IPS-NIHi11 (cell line): Measurements from ENCODE around the gene MLANA.

Source experiments
- DNase-seq: peaks from one replicate; pipeline ENCODE4 v3.0.0; 2012; ENCODE audit warnings: mixed read lengths, low spot score

The MLANA gene, protein sequence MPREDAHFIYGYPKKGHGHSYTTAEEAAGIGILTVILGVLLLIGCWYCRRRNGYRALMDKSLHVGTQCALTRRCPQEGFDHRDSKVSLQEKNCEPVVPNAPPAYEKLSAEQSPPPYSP

GRCh38 chr9:5890641-5891040 is at the start of gene MLANA:
TSS of gene MLANA (plus strand) at chr9:5890889. CDS start at chr9:5892475, 1,586 bp downstream.
- no peak for DNase-seq

DNA sequence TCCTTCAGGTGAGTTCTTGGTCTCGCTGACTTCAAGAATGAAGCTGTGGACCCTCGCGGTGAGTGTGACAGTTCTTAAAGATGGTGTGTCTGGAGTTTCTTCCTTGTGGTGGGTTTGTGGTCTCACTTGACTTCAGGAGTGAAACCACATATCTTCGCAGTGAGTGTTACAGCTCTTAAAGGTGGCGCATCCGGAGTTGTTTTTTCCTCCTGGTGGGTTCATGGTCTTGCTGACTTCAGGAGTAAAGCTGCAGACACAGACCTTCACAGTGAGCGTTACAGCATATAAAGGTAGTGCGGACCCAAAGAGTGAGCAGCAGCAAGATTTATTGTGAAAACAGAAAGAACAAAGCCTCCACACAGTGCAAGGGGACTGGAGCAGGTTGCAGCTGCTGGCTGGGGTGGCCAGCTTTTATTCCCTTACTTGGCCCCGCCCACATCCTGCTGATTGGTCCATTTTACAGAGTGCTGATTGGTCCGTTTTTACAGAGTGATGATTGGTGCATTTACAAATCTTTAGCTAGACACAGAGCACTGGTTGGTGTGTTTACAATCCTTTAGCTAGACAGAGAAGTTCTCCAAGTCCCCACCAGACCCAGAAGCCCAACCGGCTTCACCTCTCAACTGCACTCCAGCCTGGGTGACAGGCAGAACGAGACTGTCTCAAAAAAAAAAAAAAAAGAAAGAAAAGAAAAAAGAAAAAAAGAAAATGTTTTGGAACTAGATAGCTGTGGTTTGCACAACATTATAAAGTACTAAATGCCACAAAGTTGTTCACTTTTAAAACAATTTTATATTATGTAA is 48.7 kb upstream of the MLANA start:
- DNase-seq = no peak

DNA sequence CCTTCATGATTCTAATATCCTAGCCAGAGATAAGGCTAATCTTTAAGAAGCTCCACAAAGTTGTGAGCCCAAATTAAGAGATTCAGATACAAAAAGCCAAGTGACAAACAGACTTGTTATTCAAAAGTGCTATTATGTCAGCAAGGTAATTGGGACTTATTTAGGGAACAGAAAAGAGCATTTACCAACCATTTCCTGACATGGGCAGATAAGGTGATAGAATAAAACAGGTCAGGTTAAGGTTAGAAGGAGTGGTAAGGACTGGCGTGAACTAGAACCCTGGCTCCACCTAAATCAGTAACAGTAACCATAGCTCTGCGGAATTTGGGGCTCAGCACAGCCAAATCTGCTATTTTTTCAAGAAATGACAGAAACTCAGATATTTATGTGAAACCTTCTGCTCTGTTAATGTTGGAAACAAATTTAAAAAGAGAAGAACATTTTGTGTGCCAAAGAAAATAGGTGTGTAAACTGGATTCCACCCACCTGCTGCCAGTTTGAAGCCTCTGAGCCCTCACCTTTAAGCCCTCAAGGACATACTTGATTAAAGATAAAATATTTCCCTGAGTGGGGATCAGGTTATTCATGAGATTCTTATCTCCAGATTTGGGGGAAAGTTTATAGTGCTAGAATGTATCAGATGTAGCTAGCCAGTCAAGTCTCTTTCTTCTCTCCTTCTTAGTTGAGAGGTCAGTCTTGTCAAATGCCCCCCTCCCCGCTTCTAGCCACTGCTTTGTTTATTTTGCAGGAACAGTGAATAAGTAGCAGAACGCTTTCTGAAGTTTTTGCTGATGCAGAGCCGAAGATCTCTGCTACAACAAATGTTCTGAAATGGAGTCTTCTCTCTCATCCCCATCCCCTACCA is 47.5 kb upstream of the MLANA start:
- DNase-seq = no peak

GRCh38 chr9:5843794-5844471 is 46.8 kb upstream of the MLANA start:
- DNase-seq = no peak

DNA sequence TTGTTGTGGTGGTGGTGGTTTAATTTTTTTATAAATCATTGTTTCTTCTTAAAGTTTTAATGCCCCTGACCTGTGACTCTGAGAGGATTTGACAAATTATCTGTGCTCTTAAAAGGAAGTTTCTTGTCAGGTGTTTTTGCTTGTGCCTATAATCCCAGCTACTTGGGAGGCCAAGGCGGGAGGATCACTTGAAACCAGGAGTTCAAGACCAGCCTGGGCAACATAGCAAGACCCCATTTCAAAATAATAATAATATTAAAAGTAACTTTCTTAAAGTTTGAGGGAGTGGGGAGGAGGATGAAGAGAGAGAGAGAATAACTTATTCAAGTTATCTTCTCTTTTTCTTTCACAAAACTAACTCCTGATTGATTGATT is 45.5 kb upstream of the MLANA start:
- DNase-seq = no peak

DNA sequence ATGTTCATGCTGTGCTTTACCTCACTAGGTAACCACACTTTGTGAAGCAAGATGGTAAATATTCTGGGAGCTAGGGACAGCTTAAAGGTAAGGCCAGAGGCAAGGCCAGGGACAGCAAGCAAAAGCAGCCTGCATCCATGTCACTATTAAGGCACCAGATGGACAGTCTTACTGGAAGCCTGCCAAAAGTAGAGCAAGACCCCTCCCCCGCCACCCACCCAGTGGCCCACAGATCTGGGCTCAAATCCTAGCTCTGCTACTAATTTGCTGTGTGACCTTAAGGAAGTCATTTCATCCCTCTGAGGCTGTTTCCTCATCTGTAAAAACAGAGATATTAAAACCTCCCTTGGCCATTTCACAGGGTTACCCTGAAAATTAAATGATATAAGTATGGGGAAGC is 44.6 kb upstream of the MLANA start:
- no peak for DNase-seq

DNA sequence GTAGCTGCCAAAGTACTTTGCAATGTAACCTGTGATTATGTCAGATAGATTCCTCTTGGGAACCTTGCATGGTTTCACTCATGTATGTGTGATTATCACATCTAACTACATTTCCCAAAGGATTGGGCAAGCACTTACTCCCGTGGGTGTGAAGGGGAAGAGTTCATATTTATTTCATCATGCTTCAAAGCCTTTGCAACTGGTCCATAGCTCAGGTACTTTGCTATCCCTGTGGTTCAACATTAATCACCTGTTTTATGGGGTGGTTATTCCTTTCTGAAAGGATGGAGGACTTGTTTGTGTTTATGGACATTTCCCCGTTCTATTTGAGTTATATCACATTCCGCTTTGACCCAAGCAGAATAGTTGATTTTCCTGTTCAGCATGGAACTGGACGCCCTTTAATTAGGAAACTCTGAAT is 44.2 kb upstream of the MLANA start:
- DNase-seq = no peak

GRCh38 chr9:5848372-5848882 is 42.3 kb upstream of the MLANA start:
- no peak for DNase-seq

DNA sequence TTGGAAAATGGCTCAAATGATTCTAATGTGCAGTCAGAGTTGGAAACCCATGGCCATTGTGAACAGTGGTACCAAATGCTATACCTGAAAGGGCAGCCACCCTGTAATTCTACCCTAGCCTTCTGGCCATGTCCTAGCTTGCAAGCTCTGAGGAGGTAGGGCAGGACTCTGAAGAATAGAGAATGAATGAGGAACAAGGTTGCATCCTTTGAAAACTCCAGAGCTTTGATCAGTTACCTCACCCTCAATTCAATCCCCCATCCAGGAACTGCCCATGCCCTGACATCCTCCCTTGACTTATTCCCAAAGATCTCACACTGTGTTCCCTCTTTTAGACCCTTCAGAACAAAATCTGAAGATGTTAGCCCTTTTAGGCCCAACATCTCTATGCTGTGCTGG is 40.0 kb upstream of the MLANA start:
- DNase-seq = no peak

DNA sequence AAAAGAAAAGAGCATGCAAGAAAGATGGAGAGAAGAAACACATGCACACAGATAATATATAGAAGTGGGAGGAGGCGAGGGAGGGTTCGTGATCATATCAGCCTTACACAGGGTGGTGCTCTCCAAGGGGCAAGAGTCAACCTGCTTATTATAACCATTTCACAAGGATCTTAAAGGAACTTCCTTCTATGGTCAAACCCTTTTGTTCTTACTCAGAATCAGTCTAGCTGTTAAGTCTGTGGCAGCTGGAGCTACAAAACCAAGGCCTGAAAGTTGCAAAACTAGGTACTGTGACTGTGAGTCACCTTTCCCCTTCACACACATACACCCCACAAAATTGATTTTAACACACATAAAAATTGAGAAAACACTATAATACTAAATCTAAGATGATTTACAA is 39.2 kb upstream of the MLANA start:
- no peak for DNase-seq

- no peak for DNase-seq
Observed at GRCh38 chr9:5852987-5853386, 37.7 kb upstream of the MLANA start.

DNA sequence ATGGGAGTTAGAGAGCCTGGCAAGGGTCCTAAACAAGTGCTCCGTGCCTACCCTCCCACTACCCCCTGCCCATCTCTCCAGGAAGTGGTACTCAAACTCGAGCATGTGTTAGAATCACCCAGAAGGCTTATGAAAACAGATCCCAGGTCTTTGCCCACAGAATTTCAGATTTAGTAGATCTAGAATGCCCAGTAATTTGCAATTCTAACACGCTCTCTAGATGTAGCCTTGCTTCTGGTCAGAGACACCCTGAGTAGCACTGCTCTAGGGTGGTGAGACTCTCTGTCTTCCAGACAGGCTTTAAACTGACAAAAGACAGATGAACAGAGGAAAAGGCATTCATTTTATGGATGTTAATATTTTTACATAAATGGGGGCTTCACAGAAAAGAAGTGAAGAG is 37.1 kb upstream of the MLANA start:
- DNase-seq = no peak

DNA sequence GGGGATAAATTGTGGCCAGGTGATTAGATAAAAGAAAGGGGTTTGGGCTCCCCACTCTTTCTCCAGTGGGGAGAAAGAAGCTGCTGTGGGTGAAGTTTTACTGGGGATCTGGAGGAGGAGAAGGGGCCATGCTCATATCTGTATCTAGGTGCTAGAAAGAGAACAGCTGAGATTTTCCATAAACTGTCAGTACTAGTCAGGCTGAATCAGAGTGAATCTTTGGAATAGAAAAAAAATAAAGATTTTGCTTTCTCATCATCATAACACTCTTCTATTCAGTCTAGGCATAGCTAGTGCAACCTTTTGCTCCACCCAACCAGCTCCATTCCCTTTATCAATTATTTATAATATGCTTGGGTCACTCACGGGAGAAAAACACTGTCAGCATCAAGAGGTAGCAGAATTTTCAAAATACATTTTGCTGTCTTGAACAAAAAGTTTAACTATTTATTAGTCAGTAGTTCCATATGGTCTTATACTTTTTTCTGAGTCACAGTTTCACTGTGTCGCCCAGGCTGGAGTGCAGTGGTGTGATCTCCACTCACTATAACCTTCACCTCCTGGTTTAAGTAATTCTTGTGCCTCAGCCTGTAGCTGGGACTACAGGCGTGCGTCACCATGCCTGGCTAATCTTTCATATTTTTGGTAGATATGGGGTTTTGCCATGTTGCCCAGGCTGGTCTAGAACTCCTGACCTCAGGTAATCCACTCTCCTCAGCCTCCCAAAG is 36.5 kb upstream of the MLANA start:
- DNase-seq = no peak

DNA sequence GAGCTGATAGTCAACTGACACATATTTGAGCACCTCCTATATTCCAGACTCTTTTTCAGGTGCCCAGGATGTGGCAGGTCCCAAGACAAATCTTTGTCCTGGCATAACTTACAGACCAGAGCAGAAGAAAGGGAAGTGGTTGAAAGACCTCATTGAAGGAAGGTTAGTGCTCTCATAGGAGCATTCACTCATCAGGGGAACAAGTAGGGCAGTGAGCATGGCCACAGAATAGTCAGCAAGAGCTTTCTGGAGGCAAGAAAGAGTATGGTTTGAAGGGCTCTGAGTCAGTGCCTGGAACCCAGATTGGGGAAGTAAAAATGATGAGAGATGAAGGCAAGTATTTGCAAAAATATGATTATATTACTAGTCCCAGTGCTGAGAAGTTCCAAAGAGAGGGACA is 32.8 kb upstream of the MLANA start:
- DNase-seq = no peak

- DNase-seq = no peak
Observed at GRCh38 chr9:5858833-5859232, 31.9 kb upstream of the MLANA start.

GRCh38 chr9:5863092-5863746 is 27.5 kb upstream of the MLANA start:
- DNase-seq = no peak

DNA sequence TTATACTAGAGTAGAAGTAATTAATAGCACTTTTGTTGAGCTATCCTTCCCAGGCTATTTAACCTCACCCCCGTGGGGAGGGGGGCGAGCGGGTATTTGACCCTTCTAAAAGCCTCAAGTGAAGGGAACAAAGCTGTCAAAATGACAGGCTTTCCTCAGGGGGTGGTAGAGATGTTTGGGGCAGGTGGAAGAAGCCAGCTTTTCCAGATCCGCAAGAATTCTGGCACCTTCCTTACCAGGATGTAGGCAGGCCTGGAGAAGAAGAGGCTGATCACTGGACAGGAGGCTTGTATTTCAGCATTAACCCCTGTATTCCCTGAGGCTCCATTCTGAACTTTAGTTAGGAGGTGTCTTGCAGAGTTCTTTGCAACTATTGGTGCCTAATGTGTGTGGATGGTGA is 26.2 kb upstream of the MLANA start:
- no peak for DNase-seq

- DNase-seq = no peak
Observed at GRCh38 chr9:5866272-5866671, 24.4 kb upstream of the MLANA start.

GRCh38 chr9:5866685-5867084 is 24.0 kb upstream of the MLANA start:
- no peak for DNase-seq

DNA sequence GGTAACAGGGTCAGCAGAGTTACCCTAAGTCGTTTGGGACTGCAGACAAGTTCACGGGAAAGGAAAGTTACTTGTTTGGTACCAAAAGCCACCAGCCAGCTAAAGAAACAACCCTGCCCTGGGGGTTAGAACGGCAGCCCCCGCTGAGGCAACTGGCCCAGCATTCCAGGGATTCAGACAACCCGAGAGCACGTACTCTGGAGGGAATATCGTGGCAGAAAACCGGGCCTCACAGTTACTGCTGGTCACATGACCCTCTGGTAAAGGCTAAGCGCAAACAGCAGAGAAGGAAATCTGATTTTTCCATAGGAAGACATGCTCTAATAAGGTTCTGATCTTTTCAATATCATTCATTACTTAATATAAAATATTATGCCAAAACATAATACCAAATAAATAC is 22.5 kb upstream of the MLANA start:
- no peak for DNase-seq
